ENCODE results near the gene AVEN. TPM values are rescaled to one million over a fixed set of nuclear protein-coding genes. Genes with fewer than 3 reads are reported as not detected.
A peak's percentile ranks its signal among the peaks of the same experiment; 100 is the strongest.

AVEN gene
- total and polyA plus RNA-seq, 10 donors = 5.0 to 14.1 (median 8.8) TPM

- H3K4me3 ChIP-seq = peak overlapping the region in 4 of 8 donors; percentile 72 to 94 (median 83)
- no peaks in the 10 kb centered on the region for H3K36me3 ChIP-seq
- TF ChIP-seq CTCF (IDR thresholded peaks at IDR 0.05 in 8 of 11, conservative IDR thresholded peaks at IDR 0.05 in 3 of 11) (no peak), POLR2AphosphoS5 (IDR thresholded peaks at IDR 0.05) (no peak), POLR2A (IDR thresholded peaks at IDR 0.05) (no peak)
- H3K27ac ChIP-seq = peak overlapping the region in 5 of 8 donors; percentile 90 to 97 (median 93)
- intact Hi-C loops (cut with DNase I; ENCODE audit: low total_unique reads) = no loop called here
- H3K4me1 ChIP-seq = peaks cover 2 to 24% (median 14%) of the 10 kb centered on the region in 6 donors
- no peak for DNase-seq
- no peaks in the 10 kb centered on the region for H3K9me3 ChIP-seq
- 31 to 54% (median 38%) methylated on average over 1 of the region's 1 CpG for WGBS, 5 donors
- no peaks in the 10 kb centered on the region for H3K27me3 ChIP-seq (replicated peaks in 1 of 7)
These were observed 748 bp upstream of the AVEN start for GRCh38 chr15:34039790-34040113.

GRCh38 chr15:34038023-34038870 is 757 bp downstream of the AVEN start:
- 0 to 1% (median 0%) methylated on average over 16 to 69 of the region's 70 CpGs for WGBS, 5 donors
- Histone ChIP-seq H3K4me1 (peaks cover 2 to 24% (median 14%) of the 10 kb centered on the region in 6 donors), H3K27ac (peak overlapping the region; percentile 86 to 97 (median 91)), H3K9me3 (no peaks in the 10 kb centered on the region), H3K36me3 (no peaks in the 10 kb centered on the region), H3K4me3 (peak overlapping the region; percentile 72 to 94 (median 84)), H3K27me3 (replicated peaks in 1 of 7) (no peaks in the 10 kb centered on the region)
- intact Hi-C loops (cut with DNase I; ENCODE audit: low total_unique reads) = no loop called here
- peak; percentile 69 to 85 (median 85) for TF ChIP-seq POLR2AphosphoS5 (IDR thresholded peaks at IDR 0.05)
- no peak for TF ChIP-seq CTCF (IDR thresholded peaks at IDR 0.05 in 8 of 11, conservative IDR thresholded peaks at IDR 0.05 in 3 of 11)
- peak in 1 of 3 donors; percentile 51 for TF ChIP-seq POLR2A (IDR thresholded peaks at IDR 0.05)
- DNase-seq = peak; percentile 94

- 81 to 93% (median 85%) methylated on average over 10 of the region's 10 CpGs for WGBS, 5 donors
- H3K4me3 ChIP-seq = no peak overlapping the region
- H3K36me3 ChIP-seq = no peaks in the 10 kb centered on the region
- TF ChIP-seq POLR2AphosphoS5 (IDR thresholded peaks at IDR 0.05) (no peak), POLR2A (IDR thresholded peaks at IDR 0.05) (no peak), CTCF (IDR thresholded peaks at IDR 0.05 in 8 of 11, conservative IDR thresholded peaks at IDR 0.05 in 3 of 11) (no peak)
- no peaks in the 10 kb centered on the region for H3K4me1 ChIP-seq
- no peak overlapping the region for H3K27ac ChIP-seq
- peaks cover 0 to 9% (median 3%) of the 10 kb centered on the region in 8 donors for H3K9me3 ChIP-seq
- no peak for DNase-seq
- intact Hi-C loops (cut with DNase I; ENCODE audit: low total_unique reads) = no loop called here
- H3K27me3 ChIP-seq (replicated peaks in 1 of 7) = no peaks in the 10 kb centered on the region
These were observed 6.8 kb downstream of the AVEN start for GRCh38 chr15:34031987-34032760.

GRCh38 chr15:34027606-34028005 is 11.4 kb downstream of the AVEN start:
- no peaks in the 10 kb centered on the region for H3K36me3 ChIP-seq
- DNase-seq = no peak
- H3K9me3 ChIP-seq = peaks cover 0 to 9% (median 3%) of the 10 kb centered on the region in 8 donors
- no peaks in the 10 kb centered on the region for H3K4me1 ChIP-seq
- TF ChIP-seq CTCF (IDR thresholded peaks at IDR 0.05 in 8 of 11, conservative IDR thresholded peaks at IDR 0.05 in 3 of 11) = no peak
- no peak for TF ChIP-seq POLR2AphosphoS5 (IDR thresholded peaks at IDR 0.05)
- TF ChIP-seq POLR2A (IDR thresholded peaks at IDR 0.05) = no peak
- no peaks in the 10 kb centered on the region for H3K27me3 ChIP-seq (replicated peaks in 1 of 7)
- H3K27ac ChIP-seq = no peak overlapping the region
- H3K4me3 ChIP-seq = no peak overlapping the region
- 60 to 76% (median 63%) methylated on average over 3 of the region's 3 CpGs for WGBS, 5 donors
- intact Hi-C loops (cut with DNase I; ENCODE audit: low total_unique reads) = no loop called here

All from spleen (tissue), 11 donors.